Upper lobe of left lung (tissue), 4 donors: ENCODE results near the gene ACOXL.

Experiments used
- CTCF ChIP-seq, 6 experiments: fragments of 450-650 bp in 4 of 6; fragments of 200-600 bp in 2 of 6; sonication (generic) in 2 of 6; IDR thresholded peaks; one replicate each; pipeline ENCODE4 v1.5.1; 2016 to 2019; ENCODE audit warnings: antibody characterized with exemption in 6 of 6
- EP300 ChIP-seq, 4 donors: sonication (generic); formaldehyde crosslinking; IDR thresholded peaks; one replicate each; pipeline ENCODE4 v1.5.1; 2017; ENCODE audit warnings: antibody characterized with exemption in 4 of 4, control low read depth in 2 of 4

- no peak for TF ChIP-seq EP300 (IDR thresholded peaks at IDR 0.05)
- no peak for TF ChIP-seq CTCF (IDR thresholded peaks at IDR 0.05)
These were observed 17.7 kb upstream of the ACOXL start for GRCh38 chr2:110714452-110715224.
